GM18951 (cell line): ENCODE results near the gene HMG20A.

Source experiments
- POLR2A ChIP-seq: IDR thresholded peaks from 4 replicates; pipeline ENCODE4 v1.6.1; 2011; ENCODE audit warnings: mild to moderate bottlenecking; ENCODE audit not compliant: insufficient read length, insufficient read depth; ENCODE audit errors: extremely low read depth
- in situ Hi-C: fragments of 300-500 bp; cut with MboI; formaldehyde crosslinking; loops from one replicate; pipeline ENCODE4 v1.12.0; 2022; ENCODE audit warnings: low sequenced_read_pairs, mixed read lengths, inconsistent platforms; ENCODE audit not compliant: unreplicated experiment

Gene HMG20A

DNA sequence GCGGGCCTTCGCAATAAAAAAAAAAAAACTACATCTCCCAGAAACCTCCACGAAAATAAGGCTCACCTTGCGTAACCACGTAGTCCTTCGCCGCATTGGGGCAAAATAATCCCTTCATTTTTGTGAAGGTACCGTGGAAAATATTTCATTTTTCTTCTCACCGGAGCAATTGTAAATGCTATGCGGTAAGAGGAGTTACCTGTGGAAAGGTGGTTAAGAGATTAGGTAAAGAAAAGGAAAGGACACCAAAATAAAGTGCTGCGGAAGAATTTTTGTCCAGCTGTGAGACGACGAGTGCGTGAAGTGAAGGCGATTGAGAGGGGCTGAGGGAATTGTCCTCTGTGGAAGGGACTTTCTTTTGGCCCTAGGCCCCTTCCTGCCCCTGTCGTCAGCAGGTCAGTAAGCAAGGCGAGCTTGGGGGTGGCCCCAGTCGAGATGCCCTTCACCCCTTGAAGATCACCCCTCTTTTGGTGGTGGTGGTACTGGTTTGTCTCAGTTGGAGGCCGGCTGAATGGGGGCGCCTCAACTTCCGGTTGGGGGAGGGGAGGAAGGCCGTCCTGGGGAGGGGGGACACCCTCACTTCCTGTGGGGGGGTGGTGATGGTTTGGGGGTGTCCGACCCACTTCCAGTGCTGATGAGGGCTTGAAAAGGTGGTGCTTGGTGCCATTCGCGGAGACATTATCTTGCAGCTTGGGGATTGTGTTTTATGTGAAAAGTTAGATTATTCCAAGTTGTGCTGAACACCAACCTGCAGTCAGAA is at the start of gene HMG20A:
TSS of gene HMG20A (plus strand) at position 279 of the 760 bp plus-strand sequence. CDS start 37,520 bp downstream, outside the sequence.
- TF ChIP-seq POLR2A, result peak; percentile 61
- in situ Hi-C loops, result no loop called here

DNA sequence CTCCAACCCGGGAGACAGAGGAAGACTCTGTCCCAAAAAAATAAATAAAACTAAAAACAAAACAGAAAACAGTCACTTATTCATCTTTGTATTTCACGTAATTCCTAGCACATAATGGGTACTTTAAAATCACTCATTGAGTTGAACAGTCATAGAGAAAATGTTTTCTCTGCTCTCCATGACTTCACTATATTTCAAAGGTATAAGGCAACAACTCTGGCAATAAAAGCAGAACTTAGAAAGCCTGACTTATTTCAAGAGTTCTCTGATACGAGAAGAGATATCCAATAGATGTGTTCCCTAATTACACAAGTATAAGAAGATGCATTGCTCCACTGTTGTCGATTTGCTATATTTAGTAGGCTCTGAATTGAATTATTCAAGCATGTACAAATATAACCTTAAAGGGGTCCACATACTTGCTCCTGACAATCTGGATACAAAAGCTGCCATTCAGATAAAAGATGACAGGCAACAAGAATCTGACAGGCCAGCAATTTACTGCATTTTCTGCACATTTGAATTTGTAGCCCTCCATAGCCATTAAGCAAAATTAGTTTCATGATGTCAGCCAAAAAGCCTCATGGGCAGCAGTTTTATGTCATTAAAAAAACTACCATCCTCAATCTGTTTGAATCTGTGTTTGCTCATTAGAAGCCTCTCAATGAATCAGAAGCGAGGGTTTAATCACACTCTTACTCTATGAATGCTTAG is 48.7 kb upstream of the HMG20A start:
- in situ Hi-C loops, result no loop called here
- no peak for TF ChIP-seq POLR2A

DNA sequence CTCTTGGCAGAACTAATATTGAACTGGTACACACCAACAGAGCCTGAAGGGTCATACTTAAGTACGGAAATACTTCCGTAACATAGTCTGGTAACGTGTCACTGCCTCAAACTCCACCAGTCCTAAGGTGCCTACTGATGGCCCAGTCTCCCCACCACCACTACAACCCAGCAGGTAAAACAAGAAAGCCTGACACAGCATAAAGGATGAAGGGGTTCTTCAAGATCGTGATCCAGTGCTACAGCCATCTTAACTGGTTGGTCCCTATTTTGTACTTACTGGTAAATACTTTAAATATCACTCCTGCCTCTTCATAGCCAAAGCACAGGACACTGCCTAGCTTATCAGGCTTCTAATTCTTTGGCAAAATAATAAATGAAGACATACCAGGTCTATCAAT is 47.2 kb upstream of the HMG20A start:
- in situ Hi-C loops, result no loop called here
- no peak for TF ChIP-seq POLR2A

DNA sequence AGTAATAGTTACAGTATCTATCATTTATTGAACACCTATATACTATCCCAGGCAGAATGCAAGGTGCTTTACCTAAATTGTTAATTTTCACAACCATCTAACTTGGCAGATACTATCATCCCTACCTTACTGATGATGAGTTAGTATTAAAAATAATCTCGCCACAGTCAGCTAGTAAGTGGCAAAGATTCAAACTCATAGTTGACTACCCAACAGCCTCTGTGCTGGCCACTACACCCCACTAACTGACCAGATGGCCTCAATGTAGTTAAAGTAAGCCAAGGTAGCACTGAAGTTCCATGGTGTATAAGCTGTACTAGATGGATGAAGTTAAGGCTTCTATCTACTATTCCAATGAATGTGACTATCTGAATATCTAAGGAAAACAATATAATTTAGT is 45.6 kb upstream of the HMG20A start:
- in situ Hi-C loops, result no loop called here

DNA sequence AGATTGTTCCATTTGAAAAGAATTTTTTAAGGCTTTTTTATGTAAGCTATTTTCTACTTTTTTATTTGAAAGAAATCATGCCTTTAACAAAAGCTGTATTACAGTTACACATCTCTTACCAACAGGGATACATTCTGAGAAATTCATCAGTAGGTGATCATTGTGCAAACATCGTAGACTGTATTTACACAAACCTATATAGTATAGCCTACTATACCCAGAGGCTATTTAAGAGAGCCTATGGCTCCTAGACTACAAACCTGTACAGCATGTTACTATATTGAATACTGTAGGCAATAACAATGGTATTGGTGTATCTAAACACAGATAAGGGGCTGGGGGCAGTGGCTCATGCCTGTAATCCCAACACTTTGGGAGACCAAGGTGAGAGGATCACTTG is 43.9 kb upstream of the HMG20A start:
- in situ Hi-C loops, result no loop called here
- TF ChIP-seq POLR2A, result no peak

More for the DNA sequence above, 45.6 kb upstream of the HMG20A start:
- TF ChIP-seq POLR2A, result no peak

DNA sequence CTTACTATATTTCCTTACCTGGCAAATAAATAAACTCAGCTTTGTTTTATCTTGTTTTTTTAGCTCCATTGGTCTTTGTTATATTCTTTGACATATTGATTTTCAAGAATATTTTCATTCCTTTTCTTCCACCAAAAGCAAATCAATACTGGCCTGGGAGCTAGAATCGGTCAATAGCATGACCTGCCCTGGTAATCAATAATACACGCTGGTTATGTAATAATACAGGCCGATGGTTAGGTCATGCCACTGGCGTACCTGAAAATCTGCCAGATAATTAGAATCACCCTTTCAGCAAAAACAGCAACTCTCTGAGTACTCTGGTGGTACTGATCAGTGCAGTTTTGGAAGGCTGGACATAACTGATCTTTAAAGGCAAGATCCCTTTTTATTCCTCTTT is 40.7 kb upstream of the HMG20A start:
- in situ Hi-C loops, result no loop called here
- no peak for TF ChIP-seq POLR2A

DNA sequence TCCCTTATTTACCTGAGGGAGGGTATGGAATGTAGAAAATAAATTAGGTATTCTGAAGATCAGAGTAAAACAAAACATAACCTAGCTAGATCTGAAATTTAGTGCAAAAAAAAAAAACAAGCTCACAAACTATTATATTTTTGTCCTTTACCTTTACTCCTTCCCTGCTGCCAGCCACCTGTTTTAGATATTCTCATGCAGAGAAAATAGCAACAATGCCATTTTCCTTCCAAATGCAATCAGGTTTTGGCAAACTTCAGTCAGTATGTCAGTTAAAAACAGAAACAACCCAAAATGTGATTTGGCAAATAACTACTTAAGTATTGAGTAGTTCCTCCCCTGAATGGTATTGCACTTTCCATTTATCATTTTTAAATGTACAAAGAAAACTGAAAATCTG is 36.6 kb upstream of the HMG20A start:
- in situ Hi-C loops, result no loop called here

DNA sequence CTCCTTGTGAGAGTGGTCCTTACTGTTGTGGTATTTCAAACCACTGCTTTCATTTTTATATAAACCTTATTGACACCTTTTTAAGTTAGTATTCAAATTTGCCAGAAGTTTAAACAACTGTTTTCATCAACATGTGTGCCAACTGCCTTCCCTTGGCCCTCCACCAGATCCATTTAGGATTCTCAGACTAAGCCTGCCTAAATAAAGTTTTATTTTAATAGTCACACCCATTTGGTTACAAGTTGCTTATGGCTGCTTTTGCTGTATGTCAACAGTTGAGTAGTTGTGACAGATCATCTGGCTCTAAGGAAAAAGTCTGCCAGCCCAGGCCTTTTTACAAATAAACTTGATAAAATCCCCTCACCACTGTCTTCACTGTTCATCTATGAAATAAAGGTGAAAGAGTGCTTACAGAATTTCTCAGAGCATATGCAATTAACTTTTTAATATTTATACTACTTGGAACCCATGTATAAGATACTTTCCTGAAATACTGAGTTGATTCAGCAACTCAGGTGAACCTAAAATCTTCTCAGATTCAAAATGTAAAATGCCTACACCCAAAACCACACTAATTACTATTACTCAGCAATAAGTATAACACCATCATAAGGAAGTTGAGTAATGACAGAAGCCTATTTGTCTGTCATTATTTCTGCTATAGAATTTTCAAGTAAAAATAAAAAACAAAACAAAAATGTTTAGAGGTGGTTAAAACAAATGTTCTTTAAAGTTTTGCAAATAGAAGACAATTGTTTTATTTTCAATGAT is 35.9 kb upstream of the HMG20A start:
- no peak for TF ChIP-seq POLR2A

More for the DNA sequence above, 36.6 kb upstream of the HMG20A start:
- TF ChIP-seq POLR2A, result no peak

DNA sequence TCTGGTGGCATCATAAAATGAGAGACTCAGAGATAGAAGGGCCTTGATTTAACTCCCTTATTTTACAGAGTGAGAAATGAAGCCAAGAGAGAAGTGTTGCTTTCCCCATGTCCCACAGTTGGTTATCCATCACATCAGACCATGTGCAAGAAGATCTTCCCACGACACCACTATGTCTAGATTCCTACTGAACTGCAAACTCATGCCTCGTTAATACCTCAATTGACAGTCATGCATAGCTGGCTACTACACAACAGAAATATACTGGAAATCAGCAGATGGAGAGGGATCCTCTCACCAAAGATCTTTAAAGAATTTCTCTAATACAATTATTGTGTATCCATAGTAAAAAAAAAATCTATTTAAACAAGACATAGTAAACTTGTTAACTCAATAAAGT is 34.1 kb upstream of the HMG20A start:
- in situ Hi-C loops, result no loop called here
- no peak for TF ChIP-seq POLR2A

More for the DNA sequence above, 35.9 kb upstream of the HMG20A start:
- in situ Hi-C loops, result no loop called here

DNA sequence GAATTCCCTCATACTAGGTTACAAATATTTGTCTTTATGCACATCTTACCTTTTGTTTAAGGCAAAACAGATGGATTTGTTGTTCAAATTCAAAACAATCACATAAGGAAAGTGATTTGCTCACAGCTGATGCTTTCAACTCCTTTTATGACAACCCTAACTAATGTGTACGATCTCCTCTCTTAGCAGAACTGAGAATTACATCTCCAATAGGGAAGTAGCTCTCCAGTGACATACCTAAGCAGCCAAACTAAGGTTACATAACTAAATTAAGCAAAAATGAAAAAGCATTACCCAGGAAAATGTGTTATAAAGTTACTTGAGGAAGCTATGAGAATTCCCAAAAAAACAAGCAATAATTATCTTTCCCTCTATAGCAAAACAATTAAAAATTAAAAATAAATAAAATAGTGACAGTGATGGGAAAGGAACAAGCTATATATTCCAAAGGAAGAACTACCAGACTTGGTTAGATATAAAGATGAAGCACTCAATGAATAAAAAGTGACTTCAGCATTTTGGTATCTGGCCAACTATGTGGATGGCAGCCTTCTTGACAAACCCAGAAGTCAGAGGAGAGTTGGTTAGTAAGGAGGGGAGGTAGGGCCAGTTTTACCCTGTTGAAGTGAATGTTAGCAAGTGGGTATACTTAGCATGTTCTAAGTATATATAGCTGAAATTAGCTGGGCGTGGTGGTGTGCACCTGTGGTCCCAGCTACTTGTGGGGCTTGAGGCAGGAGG is 33.2 kb upstream of the HMG20A start:
- in situ Hi-C loops, result no loop called here
- no peak for TF ChIP-seq POLR2A

DNA sequence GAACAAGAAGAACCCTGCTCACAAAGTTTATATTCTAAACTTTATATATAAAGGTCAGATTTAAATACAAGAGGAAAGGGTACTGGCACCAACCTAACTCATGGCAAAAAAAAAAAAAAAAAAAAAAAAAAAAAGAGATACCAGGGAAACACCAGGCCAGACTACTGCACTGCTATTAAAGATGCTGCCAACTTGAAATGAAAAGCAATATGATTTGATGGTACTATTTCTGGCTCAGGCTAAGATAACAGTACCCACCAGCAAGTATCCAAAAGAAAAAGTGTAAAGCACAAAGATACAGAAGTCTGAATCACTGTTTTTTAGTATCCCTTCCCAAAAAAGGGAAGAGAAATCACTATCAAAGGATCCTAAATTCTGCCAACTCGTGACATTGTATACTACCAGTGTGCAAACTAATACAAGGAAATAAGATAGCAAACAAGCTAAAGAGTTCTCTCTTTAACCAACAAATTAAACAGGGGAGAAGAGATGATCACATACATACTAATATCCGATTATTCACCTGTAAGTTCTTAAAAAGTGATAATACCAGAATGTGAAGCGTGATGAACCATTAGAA is 29.2 kb upstream of the HMG20A start:
- no peak for TF ChIP-seq POLR2A

DNA sequence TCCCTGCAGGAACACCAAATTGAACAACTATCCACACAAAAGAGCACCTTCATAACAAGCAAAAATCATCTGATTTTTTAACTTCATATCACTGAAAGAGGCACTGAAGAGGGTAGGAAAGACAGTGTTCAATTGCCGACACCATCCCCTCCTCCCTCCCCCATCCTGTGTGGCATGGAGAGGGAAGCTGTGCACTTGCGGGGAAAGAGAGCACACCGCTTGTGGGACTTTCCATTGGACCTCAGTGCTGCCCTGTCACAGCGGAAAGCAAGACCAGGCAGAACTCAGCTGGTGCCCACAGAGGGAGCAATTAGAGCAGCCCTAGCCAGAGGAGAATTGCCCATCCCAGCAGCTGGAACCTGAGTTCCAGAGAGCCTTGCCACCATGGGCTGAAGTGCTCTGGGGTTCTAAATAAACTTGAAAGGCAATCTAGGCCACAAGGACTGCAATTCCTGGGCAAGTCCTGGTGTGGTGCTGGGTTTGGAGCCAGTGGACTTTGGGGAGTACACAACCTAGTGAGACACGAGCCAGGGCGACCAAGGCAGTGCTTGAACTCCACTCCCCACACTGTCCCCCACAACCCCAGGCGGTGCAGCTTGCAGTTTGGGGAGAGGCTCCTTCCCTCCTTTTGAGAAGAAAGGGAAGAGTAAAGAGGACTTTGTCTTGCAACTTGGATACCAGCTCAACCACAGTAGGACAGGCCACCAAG is 27.8 kb upstream of the HMG20A start:
- TF ChIP-seq POLR2A, result no peak
- in situ Hi-C loops, result no loop called here

More for the DNA sequence above, 29.2 kb upstream of the HMG20A start:
- in situ Hi-C loops, result no loop called here

DNA sequence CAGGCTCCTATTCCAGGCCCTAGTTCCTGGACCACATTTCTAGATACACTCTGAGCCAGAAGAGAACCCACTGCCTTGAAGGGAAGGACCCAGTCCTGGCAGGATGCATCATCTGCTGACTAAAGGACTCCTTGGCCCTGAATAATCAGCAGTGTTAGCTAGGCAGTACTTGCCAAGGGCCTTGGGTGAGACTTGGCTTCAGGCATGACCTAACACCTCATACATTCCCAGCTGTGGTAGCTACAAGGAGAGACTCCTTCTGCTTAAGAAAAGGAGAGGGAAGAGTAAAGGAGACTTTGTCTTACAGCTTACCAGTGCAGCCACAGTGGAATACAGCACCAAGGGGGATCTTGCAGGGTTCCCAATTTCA is 27.2 kb upstream of the HMG20A start:
- in situ Hi-C loops, result no loop called here
- TF ChIP-seq POLR2A, result no peak
